Measurements from ENCODE around the gene ASTN2.
A peak's percentile ranks its signal among the peaks of the same experiment; 100 is the strongest.
"Not testable (repeated sequence)": the region's sequence is repeated elsewhere in the genome, so short reads cannot be mapped to it uniquely, and the experiment has no call there.

Gene ASTN2

DNA sequence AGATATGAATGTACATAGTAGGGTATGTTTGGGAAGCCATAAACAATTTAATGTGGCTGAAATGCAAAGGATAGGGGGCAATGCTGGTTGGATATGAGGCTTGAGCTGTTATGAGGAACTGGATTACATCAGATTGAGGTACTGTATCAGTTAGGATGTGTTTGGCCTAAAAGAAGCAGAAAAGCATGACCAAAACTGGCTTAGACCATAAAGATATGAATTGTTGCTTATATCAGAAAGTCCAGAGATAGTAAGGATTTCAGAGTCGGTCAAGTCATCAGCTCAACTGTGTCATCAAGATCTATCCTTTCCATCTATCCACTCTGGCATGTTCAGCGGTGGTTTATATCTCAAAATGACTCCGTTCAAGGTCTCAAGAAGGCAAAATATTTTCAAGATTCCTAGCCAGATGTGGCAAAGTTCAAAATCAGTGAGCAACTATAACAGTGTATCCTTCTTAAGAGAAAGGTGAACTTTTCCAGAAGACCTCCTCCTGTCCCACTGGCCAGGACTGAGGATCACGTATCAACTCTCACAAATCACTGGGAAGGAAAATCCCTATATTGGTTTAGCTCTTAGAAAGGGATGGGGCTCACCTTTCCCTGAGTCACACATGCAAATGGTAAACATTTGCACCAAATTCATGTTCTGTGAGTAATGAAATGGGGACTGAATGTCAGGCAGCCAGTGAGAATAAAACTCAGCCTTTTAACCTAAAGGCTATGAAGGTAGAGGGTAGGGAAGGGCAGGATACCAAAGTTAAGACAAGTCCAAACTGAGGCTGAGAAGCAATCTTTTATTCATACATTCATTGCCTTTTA lies 469.9 kb downstream of the ASTN2 start:
- DNase-seq, result no peak

DNA sequence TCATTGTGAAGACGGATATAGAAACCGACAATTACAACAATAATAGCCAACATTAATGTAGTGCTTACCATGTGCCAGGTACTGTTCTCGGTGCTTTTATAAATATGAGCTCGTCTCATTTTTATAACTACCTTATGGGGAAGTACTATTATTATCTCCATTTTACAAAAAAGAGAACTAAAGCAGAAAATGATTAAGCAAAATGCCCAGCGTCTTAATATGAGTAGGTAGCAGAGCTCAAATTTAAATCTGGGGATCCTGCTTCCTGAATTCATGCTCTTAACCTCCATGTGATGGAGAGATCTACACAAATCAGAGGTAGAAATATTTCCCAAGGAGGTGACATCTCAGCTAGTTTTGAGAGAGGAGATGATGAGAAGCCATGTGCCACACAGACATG lies 470.9 kb downstream of the ASTN2 start:
- DNase-seq, result no peak

DNA sequence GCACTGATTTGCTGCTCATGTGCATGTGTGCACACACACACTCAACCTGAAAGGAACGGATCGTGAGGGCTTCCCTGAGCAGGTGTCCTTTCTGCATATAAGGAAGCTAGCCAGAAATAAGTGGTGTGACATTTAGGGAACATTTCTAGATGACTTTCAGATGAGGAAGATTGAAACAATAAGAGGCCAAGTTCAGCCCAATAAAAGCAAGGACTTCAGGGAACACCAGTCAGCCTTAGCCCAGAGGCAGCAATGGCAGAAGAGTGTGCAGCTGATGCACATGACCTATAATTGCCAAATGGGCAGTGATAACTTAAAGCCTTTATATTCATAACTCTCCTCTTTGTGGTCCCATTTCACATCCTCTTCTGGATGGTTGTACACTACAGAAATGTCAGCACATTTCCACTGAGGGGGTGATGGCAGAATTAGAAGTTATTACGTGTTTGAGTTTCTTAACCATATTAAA lies 472.2 kb downstream of the ASTN2 start:
- no peak for DNase-seq

DNA sequence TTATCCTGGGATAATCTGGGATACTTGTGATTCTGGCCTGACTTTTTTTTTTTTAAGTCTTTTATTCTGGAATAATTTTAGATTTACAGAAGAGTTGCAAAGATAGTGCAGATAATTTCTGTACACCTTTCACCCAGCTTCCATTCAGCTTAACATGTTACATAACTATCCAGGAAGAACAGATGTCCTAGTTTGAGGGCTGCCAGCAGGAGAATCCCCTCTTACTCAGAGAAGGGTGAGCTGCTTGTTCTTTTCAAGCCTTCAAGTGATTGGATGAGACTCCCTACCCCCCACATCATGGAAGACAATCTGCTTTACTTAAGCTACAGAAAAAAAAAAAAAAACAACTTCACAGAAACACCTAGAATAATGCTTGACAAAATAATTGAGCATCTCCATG lies 473.6 kb downstream of the ASTN2 start:
- DNase-seq, result no peak

DNA sequence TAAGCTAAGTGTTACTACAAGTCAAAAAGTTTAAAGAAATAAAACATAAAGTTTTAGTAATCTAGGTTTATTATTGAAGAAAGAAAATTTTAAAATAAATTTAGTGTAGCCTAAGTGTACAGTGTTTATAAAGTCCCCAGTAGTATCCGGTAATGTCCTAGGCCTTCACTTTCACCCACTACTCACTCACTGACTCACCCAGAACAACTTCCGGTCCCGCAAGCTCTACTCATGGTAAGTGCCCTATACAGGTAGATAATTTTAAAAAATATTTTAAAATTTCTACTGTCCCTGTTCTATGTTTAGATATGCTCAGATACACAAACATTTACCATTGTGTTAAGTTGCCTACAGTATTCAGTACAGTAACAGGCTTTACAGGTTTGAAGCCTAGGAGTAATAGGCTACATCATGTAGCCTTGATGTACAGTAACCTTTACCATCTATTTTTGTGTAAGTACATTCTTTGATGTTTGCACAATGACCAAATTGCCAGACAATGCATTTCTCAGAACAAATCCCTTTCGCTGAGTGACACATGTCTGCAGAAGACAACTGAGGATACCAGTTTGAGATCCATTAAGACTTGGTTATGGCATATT lies 474.1 kb downstream of the ASTN2 start:
- DNase-seq, result no peak

DNA sequence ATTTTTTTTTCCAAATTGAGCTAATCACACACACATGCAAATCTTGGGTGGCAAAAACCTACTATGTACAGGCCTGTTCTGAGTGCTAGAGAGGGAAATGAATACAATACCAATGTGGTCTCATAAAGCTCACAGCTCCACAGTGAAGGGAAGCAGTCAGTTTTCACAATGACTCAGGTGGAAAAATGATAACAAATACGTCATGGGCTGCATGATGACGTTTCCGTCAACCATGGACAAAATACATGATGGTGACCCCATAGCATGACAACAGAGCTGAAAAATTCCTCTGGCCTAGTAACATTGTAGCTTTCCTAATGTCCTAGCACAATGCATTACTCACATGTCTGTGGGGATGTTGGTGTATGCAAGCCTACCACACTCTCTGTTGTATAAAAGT lies 475.2 kb downstream of the ASTN2 start:
- DNase-seq, result peak; percentile 31

DNA sequence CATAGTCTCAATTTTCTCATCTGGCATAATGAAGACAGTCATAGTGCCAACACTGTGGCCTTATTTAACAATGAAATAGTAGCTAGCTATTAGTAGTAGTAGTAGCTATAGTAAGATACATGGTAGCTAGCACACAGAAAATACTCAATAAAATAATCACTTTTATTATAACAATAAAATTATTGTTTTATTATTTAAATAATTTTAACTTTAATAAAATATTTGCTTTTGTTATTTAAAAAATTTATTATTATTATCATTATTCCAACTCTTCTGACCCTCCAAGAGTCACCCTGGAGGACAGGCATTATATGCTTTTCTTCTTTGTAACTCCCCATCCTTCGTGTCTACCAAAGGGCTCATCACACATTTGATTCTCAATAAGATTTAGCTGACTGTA lies 475.7 kb downstream of the ASTN2 start:
- no peak for DNase-seq

DNA sequence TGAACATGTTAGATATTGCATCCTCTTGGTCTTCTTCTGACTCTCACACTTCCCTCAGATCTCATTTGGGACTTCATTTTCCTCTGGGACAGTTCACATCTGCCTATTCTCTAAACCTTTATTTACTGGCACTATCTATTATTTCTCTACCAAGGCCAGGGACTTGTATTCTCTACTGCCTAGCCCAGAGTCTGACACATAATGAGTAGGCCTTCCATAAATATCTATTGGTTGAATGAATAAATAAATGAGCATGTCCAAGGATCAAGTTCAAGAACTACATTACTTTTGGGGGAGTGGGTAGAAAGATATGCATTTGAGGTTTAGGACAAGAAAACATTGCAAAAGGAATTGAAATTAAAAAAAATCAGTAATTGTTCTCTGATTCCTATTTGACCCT lies 477.5 kb downstream of the ASTN2 start:
- no peak for DNase-seq

DNA sequence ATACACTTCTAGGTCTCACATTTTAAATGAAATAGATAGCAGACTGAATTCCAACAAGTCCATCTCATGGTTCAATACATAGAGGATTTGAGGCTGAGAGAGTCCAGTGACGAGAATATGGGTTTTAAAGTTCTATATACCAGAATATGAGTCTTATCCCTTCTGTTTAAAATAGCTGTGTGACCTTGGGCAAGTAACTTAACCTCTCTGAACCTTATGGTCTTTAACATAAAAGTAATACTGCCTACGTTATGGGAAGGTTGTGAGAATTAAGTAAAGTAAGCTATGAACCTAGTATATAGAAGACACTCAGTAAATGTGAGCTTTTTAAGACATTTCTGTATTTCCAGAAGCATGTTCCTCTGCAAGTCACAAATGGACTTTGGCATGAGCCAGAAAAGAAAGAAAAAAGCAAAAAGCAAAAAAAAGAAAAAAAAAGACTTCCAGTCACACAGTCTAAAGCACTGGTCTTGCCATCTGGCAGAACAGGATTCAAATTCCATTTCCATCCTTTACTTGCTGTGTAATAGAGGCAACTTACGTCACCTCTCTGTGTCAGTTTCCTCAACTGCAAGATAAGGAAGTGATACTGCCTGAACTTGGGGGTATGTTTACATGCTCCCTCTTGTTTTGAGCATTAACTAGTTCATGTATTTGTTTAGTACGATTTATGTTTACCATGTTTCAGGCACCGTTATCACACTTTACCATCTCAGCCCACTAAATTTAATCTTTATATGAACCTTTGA lies 479.5 kb downstream of the ASTN2 start:
- DNase-seq, result no peak

DNA sequence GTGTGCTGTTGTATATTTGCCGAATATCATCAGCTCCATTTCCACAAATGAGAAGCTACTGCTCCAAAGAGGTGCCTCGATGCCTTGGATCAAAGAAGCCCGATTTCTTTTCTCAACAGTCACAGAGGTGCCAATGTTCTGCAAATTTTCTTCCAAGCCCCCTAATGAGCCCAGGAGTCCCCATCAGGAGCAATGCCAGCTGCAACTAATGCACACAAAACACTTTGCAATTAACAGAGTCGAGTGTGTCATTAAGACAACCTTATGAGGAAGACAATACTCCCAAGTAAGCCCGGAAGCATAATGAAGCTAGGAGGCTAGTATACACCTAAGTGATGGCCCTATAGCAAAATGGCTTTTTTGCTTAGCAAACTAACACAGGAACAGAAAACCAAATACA lies 480.7 kb downstream of the ASTN2 start:
- no peak for DNase-seq

DNA sequence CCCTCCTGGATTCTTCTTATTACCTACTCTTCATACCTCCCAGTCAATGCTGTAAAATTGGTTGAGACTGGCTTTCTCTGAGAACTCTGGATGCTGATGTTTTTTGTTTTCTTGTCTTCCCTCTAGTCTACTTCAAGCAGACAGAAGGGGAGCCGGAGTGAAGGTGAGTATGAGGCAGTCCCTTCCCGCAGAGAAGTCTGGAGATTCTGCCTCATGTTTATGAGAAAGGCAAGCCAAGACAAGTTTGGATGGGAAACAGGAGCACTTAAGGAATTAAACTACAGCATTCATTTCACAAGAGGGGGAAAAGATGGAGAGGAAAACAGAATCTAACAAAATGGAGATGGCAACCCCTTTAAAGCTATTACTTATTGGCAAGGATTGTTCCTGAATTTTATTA lies 481.6 kb downstream of the ASTN2 start:
- no peak for DNase-seq

DNA sequence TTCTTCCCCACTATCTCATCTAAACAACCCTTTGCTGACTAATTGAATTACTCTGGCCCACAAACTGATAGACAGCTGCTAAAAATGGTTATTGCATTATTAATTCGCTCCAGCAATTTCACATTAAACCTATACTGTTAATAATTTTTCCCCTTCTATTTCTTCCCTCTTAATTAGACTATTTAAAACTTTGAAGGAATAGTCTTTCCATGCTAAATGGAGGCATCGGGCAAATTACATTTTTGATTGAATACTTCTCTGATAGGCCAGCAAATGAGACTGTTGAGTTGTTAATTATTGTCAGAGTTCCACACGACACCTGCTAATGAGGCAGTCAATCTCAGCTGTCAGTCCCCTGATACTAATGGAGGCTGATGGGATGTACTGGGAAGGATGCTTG lies 485.2 kb downstream of the ASTN2 start:
- no peak for DNase-seq

DNA sequence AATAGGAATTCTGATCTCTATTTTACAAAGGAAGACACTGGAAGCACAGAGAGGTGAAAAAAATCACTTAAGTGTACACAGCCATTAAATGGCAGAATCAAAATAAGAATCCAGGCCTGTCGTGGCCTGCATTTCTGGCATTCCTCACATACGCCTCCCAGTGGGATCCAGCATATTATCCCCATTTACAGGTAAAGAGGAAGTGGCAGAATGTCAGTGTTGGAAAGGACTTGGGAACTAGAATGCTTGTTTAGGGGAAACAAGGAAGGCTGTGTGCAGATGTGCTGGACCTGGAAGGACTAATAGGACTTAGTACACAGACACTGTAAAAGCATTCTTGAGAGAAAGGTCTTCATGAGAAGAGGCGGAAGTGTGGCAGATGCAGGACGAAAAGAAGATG lies 486.0 kb downstream of the ASTN2 start:
- no peak for DNase-seq

DNA sequence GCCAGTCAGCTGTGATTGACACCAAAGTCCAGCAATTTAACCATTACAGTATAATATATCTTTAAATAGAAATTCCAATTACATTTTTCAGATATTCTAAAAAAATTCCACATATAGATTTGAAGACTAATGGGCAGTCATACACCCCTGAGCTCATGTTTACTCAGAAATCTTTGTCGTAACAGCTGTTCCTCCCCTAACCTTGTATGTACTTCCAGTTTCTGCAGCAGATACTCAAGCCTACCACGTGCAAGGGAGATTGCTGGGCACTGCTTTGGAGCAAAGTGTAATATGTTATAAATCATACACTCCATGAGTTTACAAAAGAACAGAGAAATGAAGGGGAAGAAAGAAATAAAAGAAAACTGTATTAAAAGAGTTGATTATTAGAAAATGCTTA lies 486.6 kb downstream of the ASTN2 start:
- DNase-seq, result no peak

DNA sequence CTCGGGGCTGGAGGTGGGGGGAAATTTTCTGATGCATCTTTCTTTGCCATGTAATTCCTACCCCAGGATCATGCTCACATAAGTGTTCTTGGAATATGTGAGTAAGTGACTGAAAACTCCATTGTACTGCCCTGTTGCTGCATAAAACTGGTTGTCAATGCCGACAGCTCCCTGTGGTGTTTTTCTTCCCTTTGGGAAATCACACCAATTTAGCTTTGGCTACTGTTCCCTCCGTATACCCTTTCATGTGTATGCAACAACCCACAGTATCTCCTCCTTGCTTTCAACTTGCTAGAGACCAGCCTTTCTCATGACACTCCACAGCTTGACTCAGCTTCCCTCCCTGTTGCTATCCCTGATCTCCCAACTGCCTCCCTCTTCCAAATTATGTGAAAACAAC lies 487.1 kb downstream of the ASTN2 start:
- DNase-seq, result no peak

DNA sequence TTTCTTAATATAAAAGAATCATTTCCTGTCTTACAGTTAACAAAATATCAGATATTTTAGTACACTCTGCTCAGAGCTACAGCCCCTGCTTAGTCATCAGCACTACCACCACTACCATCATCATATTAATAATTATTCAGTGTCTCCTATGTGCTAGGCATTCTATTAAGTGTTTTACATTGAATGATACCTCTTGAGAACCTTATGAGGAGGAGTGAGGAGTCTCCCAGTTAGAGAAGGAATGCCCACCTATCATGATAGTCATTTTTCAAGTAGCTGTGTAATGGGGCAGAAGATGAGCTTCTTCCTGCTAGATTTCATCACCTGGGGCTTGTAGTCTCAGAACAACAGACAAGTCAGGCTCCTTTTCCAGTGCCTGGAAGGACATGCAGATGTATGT lies 489.7 kb downstream of the ASTN2 start:
- DNase-seq, result no peak

DNA sequence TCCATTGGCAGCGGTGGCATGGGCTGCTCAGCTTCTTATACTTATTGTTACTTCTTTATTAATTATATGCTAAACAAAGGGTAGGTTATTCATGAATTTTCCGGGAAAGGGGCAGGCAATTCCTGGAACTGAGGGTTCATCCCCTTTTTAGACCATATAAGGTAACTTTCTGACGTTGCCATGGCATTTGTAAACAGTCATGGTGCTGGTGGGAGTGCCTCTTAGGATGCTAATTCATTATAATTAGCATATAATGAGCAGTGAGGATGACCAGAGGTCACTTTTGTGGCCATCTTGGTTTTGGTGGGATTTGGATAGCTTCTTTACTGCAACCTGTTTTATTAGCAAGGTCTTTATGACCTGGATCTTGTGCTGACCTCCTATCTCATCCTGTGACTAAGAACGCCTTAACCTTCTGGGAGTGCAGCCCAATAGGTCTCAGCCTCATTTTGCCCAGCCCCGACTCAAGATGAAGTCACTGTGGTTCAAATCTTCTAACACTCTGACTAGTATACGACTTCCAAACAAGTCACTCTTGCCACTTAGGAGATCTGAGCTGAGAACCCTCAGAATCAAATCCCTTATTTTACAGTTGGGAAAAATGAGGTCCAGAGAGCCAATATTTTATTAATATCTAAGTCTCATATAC lies 490.3 kb downstream of the ASTN2 start:
- DNase-seq, result no peak

DNA sequence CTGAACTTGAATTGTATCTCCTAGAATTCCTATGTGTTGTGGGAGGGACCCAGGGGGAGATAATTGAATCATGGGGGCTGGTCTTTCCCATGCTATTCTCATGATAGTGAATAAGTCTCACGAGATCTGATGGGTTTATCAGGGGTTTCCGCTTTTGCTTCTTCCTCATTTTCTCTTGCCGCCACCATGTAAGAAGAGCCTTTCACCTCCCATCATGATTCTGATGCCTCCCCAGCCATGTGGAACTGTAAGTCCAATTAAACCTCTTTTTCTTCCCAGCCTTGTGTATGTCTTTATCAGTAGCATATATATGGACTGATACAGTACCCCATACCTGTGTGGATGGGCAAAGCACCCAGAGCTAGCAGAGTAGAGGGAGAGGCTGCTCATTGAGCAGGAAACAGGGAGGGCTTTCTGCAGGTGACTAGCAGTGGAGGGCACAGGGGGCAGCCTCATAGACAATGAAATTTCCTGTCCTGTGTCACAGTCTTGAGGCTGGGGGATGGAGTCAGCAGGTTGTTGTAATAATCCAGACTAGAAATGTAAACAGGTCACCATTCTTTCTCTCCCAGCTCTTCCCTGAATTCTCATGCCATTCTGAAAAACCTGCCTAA lies 496.9 kb downstream of the ASTN2 start:
- not testable (repeated sequence) for DNase-seq

DNA sequence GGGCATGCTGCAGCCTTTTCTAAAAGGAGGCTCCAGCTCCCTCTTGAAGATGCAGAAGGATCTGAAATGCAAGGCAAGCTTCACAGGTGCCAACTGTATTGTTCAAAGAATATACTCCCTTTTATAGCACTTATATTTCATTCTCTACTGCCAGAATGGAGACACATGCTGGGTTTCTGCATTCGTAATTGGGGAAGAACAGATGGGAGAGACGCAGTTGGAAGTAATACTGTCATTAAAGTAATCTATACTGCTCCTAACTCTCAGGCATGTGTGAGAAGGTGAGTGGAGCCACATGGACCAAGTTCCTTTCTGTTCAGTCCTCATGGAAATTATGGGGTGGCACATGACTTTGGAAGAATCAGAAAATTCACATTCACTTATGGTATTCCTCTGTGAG lies 501.3 kb downstream of the ASTN2 start:
- DNase-seq, result no peak

DNA sequence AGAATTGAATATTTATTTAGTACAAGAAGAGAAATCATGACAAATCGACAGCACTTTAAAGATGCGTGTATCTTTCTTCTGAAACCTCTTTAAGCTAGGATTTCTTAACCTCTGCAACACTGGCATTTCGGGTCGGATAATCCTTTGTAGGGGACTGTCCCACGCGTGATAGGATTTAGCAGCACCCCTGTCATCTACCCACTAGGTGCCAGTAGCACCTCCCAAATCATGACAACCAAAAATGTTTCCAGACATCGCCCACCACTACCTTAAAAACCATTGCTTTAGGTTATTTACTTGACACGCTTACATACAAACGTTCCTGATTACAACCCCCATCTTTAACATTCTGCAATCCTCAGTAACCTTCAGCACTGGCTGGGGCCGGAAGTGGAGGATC lies 504.7 kb downstream of the ASTN2 start:
- DNase-seq, result no peak

DNA sequence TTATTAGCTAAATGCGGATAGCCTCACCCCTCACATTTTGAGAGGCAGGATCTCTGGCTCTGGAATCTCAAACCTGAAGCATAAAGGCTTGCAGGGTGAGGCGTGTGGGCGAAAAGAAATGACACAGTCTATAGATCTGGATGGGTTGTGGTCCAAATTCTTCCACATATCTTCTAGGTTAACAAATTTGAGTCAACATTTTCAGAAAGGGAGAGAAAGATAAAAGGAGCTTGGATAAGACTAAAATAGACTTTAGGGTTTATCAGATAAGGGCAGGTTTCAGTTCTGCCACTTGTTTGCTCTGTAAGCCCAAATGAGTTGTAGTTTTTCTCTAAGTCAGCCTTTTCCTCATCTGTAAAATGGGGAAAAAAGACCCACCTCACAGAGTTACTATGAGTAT lies 506.9 kb downstream of the ASTN2 start:
- no peak for DNase-seq

DNA sequence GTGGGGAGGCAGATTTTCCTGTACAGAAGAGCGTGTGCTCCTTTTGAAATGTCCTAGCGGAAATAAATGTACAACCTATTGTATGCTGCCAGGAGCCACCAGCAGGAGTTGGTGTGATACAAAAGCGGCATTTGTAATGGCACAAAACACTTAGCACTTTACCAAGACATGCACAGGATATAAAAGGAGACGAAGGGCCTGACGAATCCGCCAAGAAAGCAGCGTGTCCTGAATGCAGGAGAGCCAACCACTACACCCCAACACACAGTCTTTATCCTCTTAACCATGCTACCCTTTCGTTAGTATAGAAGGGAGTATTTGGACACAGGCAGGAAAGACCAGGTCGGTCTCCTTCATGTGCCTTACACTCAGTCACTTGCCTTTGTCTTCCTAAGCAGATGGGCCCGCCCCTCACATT lies 509.7 kb downstream of the ASTN2 start:
- no peak for DNase-seq

DNA sequence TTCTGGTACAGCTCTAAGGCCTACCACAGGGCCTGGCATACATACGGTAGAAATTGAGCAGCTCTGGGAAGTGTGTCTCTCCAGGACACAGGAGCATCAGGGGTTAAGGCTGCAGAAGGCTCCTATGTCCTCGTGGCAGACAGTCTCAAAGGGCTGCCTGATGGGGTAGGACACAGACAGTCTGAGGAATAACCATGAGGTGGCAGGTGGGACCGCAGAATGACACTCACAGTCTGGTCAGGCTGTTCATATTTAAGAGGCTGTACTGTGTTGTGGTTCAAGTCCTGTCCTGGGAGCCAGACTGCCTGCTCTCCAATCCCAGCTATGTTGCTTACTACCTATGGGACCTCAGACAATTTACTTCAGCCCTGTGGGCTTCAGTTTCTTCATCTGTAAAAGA lies 510.7 kb downstream of the ASTN2 start:
- no peak for DNase-seq
